Muscle layer of colon (tissue), 2 donors: ENCODE results near the gene TRPM3.

ENCODE experiments used
- H3K27ac ChIP-seq: one replicate; pipeline ENCODE4 v1.7.0; 2013; ENCODE audit warnings: low read depth, mild to moderate bottlenecking, low read length, moderate library complexity
- H3K27me3 ChIP-seq, 2 donors: one replicate each; pipeline ENCODE4 v1.7.0; 2013; ENCODE audit warnings: low read length in 2 of 2, mild to moderate bottlenecking in 2 of 2; ENCODE audit not compliant: insufficient read depth in 2 of 2, control insufficient read depth in 1 of 2
- H3K36me3 ChIP-seq: one replicate; pipeline ENCODE4 v1.7.0; 2013; ENCODE audit warnings: mild to moderate bottlenecking, low read length; ENCODE audit not compliant: insufficient read depth
- H3K4me1 ChIP-seq: one replicate; pipeline ENCODE4 v1.7.0; 2013; ENCODE audit warnings: mild to moderate bottlenecking, low read length; ENCODE audit not compliant: insufficient read depth
- H3K4me3 ChIP-seq, 2 donors: one replicate each; pipeline ENCODE4 v1.7.0; 2013; ENCODE audit warnings: low read length in 2 of 2, low read depth in 1 of 2, mild to moderate bottlenecking in 1 of 2, moderate library complexity in 1 of 2
- H3K9ac ChIP-seq: one replicate; pipeline ENCODE4 v1.7.0; 2013; ENCODE audit warnings: low read length
- H3K9me3 ChIP-seq: one replicate; pipeline ENCODE4 v1.7.0; 2013; ENCODE audit warnings: mild to moderate bottlenecking, low read length
- donor health status: abdominal sarcoma.
- donor health status: Adenocarcinoma of cecum.

Gene TRPM3

DNA sequence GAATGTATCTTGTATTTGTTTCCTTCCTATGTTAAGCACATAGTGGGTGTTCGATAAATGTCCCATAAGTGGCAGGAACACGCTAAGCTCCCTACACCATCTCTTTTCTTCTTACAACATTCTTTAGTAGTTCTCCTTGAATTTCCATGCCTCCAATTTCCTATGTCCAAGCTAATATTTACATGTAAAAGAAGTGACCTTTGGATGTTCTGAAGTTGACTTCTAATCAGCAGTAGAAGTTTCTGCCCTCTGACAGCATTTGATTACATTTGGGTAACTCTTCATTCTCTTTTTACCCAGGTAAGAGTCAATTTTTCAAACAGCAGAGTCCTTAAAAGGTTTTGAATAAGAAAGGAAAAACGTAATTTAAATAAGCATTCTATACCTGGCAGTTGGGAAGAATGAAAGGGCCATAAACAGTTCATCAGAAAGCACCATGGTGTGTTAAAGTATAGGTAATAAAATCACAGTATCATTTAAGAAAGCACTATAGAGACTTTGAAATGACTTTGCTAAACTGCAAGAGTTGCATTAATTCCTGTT lies 78.9 kb downstream of the TRPM3 start:
- no peaks in the 10 kb centered on the region for H3K36me3 ChIP-seq
- H3K27ac ChIP-seq, result no peak overlapping the region
- H3K9ac ChIP-seq, result no peak overlapping the region
- H3K4me3 ChIP-seq, result no peak overlapping the region
- no peaks in the 10 kb centered on the region for H3K27me3 ChIP-seq
- no peaks in the 10 kb centered on the region for H3K4me1 ChIP-seq
- no peaks in the 10 kb centered on the region for H3K9me3 ChIP-seq

DNA sequence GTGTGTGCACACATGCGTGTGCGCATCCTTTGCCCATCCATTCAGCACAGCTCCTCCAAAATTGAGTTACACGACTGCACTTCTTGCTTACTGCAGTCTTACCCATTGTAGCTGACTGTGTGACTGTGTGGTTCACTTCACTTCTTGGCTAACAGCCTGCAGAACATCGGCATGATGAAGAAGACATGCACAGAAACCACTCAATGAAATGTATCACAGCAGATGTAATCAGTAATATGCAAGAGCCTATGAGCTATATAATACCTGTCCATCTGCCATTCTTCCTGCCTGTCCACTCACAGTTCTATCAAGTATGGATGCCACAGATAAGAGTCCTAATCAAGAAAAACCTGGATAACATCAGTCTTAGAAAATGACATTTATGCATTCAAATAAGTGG lies 83.9 kb downstream of the TRPM3 start:
- H3K36me3 ChIP-seq, result no peaks in the 10 kb centered on the region

GRCh38 chr9:71036501-71036900 lies 84.9 kb downstream of the TRPM3 start:
- H3K9me3 ChIP-seq, result no peaks in the 10 kb centered on the region
- H3K9ac ChIP-seq, result no peak overlapping the region
- H3K4me3 ChIP-seq, result no peak overlapping the region
- no peak overlapping the region for H3K27ac ChIP-seq
- no peaks in the 10 kb centered on the region for H3K4me1 ChIP-seq
- H3K36me3 ChIP-seq, result no peaks in the 10 kb centered on the region
- no peaks in the 10 kb centered on the region for H3K27me3 ChIP-seq

More for the DNA sequence above, 83.9 kb downstream of the TRPM3 start:
- no peaks in the 10 kb centered on the region for H3K4me1 ChIP-seq
- H3K9me3 ChIP-seq, result no peaks in the 10 kb centered on the region
- H3K4me3 ChIP-seq, result no peak overlapping the region
- H3K27me3 ChIP-seq, result no peaks in the 10 kb centered on the region
- H3K9ac ChIP-seq, result no peak overlapping the region
- H3K27ac ChIP-seq, result no peak overlapping the region

- no peaks in the 10 kb centered on the region for H3K36me3 ChIP-seq
- H3K27me3 ChIP-seq, result no peaks in the 10 kb centered on the region
- H3K27ac ChIP-seq, result no peak overlapping the region
- no peak overlapping the region for H3K9ac ChIP-seq
- no peaks in the 10 kb centered on the region for H3K4me1 ChIP-seq
- no peak overlapping the region for H3K4me3 ChIP-seq
- no peaks in the 10 kb centered on the region for H3K9me3 ChIP-seq
Observed at GRCh38 chr9:71032779-71033178, 88.6 kb downstream of the TRPM3 start.

GRCh38 chr9:71025728-71026127 lies 95.7 kb downstream of the TRPM3 start:
- Histone ChIP-seq H3K27me3 (no peaks in the 10 kb centered on the region), H3K36me3 (no peaks in the 10 kb centered on the region), H3K27ac (no peak overlapping the region), H3K9ac (no peak overlapping the region), H3K9me3 (no peaks in the 10 kb centered on the region), H3K4me1 (no peaks in the 10 kb centered on the region), H3K4me3 (no peak overlapping the region)

- no peak overlapping the region for H3K9ac ChIP-seq
- H3K4me1 ChIP-seq, result no peaks in the 10 kb centered on the region
- H3K27me3 ChIP-seq, result no peaks in the 10 kb centered on the region
- no peak overlapping the region for H3K27ac ChIP-seq
- H3K4me3 ChIP-seq, result no peak overlapping the region
- H3K36me3 ChIP-seq, result no peaks in the 10 kb centered on the region
- no peaks in the 10 kb centered on the region for H3K9me3 ChIP-seq
Observed at GRCh38 chr9:71025201-71025600, 96.2 kb downstream of the TRPM3 start.

DNA sequence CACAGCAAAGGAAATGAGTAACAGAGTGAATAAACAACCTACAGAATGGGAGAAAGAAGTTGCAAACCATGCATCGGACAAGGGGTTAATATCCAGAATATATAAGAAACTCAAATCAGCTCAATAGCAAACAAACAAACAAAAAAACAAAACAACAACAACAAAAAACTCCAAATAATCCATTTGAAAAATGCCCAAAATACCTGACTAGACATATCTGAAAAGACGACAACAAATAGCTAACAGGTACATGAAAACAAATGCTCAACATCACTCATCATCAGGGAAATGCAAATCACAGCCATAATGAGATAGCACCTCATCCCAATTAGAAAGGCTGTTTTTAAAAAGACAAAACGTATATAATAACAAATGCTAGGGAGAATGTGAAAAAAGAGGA lies 111.2 kb downstream of the TRPM3 start:
- Histone ChIP-seq H3K27ac (no peak overlapping the region), H3K36me3 (no peaks in the 10 kb centered on the region), H3K9me3 (peaks cover 2% of the 10 kb centered on the region), H3K9ac (no peak overlapping the region), H3K4me3 (no peak overlapping the region), H3K27me3 (no peaks in the 10 kb centered on the region), H3K4me1 (no peaks in the 10 kb centered on the region)

DNA sequence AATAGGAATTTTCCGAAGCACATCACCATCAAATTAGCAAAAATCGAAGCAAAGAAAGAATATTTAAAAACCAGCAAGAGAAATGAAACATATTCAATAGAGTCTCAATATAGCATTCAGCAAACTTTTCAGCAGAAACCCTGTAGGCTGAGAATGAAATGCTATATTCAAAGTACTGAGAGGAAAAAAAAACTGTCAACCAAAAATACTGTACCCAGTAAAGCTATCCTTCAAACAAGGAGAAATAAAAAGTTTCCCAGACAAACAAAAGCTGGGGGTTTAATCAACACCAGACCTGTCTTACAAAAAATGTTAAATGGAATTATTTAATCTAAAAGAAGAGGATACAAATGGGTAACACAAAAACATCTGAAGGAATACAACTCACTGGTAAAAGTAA lies 116.0 kb downstream of the TRPM3 start:
- Histone ChIP-seq H3K9ac (no peak overlapping the region), H3K4me1 (no peaks in the 10 kb centered on the region), H3K36me3 (no peaks in the 10 kb centered on the region), H3K27ac (no peak overlapping the region), H3K4me3 (no peak overlapping the region), H3K9me3 (peaks cover 7% of the 10 kb centered on the region), H3K27me3 (no peaks in the 10 kb centered on the region)

DNA sequence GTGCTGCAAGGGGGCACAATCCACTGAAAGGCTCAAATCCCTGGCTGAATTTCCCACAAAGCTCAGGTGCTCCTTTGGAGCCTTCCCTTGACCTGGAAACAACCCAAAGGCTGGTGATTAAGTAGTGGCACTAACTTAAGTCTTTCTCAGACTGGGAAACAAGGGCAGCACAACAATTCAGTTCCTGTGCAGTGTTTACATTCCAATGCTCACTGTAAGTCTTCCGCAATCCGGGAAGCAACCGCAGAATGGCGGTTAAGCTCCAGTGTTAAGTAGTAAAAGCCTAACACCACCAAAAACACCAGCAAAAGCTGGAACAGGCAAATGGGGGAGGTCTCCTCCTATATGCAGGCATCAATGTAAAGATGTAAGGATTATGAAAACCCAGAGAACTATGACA lies 117.2 kb downstream of the TRPM3 start:
- no peak overlapping the region for H3K9ac ChIP-seq
- H3K27me3 ChIP-seq, result no peaks in the 10 kb centered on the region
- no peak overlapping the region for H3K4me3 ChIP-seq
- H3K36me3 ChIP-seq, result no peaks in the 10 kb centered on the region
- no peaks in the 10 kb centered on the region for H3K4me1 ChIP-seq
- peaks cover 7% of the 10 kb centered on the region for H3K9me3 ChIP-seq
- H3K27ac ChIP-seq, result no peak overlapping the region

DNA sequence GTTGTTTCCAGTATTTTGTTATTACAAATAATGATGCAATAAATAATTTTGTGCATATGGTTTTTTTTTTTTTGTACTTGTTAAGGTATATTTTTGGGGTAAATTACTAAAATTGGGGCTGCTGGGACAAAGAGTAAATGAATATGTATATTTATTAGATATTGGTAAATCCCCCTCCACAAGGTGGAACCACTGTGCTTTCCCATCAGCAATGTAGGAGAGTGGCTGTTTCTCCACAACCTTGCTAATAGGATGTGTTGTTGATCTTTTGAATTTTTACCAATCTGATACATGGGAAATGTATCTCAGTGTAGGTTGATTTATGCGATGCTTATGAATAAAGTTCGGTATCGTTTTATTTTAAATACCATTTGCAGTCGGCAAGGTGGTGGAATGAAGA lies 118.1 kb downstream of the TRPM3 start:
- no peak overlapping the region for H3K9ac ChIP-seq
- no peaks in the 10 kb centered on the region for H3K36me3 ChIP-seq
- no peaks in the 10 kb centered on the region for H3K4me1 ChIP-seq
- no peak overlapping the region for H3K27ac ChIP-seq
- no peaks in the 10 kb centered on the region for H3K27me3 ChIP-seq
- peaks cover 7% of the 10 kb centered on the region for H3K9me3 ChIP-seq
- no peak overlapping the region for H3K4me3 ChIP-seq

DNA sequence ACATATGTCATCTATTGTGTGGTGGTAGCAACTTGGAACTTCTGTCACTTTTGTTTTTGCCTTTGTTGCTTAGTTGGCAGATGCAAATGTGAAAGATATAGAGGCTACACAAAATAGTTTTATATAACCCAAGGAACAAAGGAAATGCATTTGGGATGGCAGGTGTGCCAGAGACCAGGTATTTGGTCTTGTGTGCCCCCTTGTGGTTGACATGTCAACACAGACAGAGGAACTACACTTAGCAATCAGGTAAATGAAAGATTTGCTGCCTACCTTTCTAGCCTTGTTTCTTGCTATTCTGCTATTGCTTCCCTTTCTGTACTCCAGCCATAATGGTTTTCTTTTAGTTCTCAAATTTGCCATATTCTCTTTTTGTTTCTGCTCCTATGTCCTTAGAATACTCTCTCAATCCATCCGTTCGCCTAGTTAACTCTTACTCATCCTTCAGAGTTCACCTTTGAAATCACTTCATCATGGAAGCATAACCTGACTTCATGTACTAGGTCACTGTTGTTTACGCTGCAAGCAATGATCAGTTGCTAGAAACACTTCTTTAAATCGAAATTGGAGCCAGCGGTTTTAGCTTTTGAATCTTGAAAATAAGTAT lies 119.5 kb downstream of the TRPM3 start:
- Histone ChIP-seq H3K27ac (no peak overlapping the region), H3K27me3 (no peaks in the 10 kb centered on the region), H3K9me3 (peaks cover 7% of the 10 kb centered on the region), H3K36me3 (no peaks in the 10 kb centered on the region), H3K4me3 (no peak overlapping the region), H3K4me1 (no peaks in the 10 kb centered on the region), H3K9ac (no peak overlapping the region)

DNA sequence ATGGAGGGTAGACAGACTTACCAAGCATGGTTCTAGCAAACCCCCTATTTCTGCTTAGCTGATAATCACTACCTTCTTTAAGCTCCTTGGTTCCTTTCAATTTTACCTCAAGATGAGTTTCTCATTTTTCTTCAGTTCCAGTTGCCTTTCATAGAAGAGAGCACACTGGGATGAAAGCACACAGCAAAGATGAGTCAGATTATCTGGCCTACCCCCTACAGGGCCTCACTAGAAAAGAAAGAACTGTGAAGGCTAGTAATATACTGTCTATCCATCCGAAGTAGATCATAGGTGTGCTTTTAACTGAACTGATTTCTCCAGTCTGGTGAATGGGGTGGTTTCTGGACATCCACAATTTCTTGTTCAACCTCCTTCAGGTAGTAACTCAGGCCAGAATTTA lies 122.5 kb downstream of the TRPM3 start:
- Histone ChIP-seq H3K4me1 (no peaks in the 10 kb centered on the region), H3K36me3 (no peaks in the 10 kb centered on the region), H3K9me3 (no peaks in the 10 kb centered on the region), H3K27me3 (no peaks in the 10 kb centered on the region), H3K27ac (no peak overlapping the region), H3K9ac (no peak overlapping the region), H3K4me3 (no peak overlapping the region)
